ENCODE data around the gene YY1. TPM values are rescaled to one million over a fixed set of nuclear protein-coding genes. Genes with fewer than 3 reads are reported as not detected.

YY1 gene
- total RNA-seq, 3 donors from 2014 or later = 60.8 to 78.7 (median 72.9) TPM

DNA sequence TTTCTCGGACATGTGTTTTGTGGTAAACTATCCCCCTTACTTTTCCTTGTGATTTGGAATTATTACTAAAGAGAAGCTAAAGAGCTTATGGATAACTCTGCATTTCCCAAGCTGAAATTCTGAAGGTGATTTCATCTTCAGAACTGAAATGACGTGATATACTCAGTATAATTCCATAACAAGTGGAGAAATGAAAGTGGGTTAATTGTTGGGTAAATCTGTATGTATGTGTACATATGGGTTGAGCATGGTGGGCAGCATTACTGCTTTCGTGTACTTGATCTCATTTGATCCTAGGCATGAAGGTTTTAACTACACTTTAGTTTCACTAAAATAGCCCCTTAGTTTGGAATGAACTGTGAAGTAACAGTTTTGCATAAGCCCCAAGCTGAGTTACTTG is 4.1 kb downstream of the YY1 start:
- ATAC-seq = no peak
- TF ChIP-seq, protein P1, sequence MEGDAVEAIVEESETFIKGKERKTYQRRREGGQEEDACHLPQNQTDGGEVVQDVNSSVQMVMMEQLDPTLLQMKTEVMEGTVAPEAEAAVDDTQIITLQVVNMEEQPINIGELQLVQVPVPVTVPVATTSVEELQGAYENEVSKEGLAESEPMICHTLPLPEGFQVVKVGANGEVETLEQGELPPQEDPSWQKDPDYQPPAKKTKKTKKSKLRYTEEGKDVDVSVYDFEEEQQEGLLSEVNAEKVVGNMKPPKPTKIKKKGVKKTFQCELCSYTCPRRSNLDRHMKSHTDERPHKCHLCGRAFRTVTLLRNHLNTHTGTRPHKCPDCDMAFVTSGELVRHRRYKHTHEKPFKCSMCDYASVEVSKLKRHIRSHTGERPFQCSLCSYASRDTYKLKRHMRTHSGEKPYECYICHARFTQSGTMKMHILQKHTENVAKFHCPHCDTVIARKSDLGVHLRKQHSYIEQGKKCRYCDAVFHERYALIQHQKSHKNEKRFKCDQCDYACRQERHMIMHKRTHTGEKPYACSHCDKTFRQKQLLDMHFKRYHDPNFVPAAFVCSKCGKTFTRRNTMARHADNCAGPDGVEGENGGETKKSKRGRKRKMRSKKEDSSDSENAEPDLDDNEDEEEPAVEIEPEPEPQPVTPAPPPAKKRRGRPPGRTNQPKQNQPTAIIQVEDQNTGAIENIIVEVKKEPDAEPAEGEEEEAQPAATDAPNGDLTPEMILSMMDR (IDR thresholded peaks at IDR 0.05) = no peak
- H3K36me3 ChIP-seq (ENCODE audit: low read depth) = no peaks in the 10 kb centered on the region
- peaks cover 50% of the 10 kb centered on the region for H3K4me1 ChIP-seq (ENCODE audit: low read depth)
- H3K9me3 ChIP-seq = no peaks in the 10 kb centered on the region
- no peak for DNase-seq
- intact Hi-C loops (cut with DNase I, micrococcal nuclease) = no loop called here
- H3K4me3 ChIP-seq = no peak overlapping the region

DNA sequence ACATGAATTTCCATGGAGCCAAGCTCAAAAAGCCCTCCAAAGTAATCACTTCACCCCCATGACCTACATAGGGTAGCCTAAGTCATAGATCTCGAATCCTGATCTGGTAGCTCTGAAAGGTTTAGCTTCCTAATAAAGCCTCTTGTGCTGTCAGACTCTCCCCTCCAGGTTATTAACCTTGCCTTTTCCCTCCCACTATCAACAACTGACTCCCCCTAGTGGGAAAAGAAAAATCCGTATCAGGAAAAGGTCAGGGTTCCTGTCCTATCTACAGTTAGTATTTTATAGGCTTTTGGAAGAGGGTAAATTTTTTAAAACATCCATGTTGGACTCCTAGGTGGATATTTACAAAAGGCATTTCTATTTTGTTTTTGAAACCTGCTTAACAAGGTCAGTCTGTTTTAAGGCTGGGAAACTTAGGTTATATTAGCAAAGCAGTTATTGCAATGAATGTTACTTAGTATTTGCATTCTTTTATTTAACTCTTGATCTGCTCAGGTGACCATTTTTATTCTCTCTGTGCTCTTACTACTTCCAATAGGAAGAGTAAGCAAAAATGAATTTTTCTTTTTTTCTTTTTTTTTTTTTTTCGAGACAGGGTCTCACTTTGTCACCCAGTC is 8.0 kb downstream of the YY1 start:
- Histone ChIP-seq H3K36me3 (ENCODE audit: low read depth) (no peaks in the 10 kb centered on the region), H3K4me1 (ENCODE audit: low read depth) (peaks cover 56% of the 10 kb centered on the region), H3K4me3 (no peak overlapping the region), H3K9me3 (no peaks in the 10 kb centered on the region)
- peak; percentile 84 for ATAC-seq
- TF ChIP-seq, protein P1 (IDR thresholded peaks at IDR 0.05) = peak; percentile 36
- DNase-seq = peak in 1 of 3 donors; percentile 53
- intact Hi-C loops (cut with DNase I, micrococcal nuclease) = no loop called here

DNA sequence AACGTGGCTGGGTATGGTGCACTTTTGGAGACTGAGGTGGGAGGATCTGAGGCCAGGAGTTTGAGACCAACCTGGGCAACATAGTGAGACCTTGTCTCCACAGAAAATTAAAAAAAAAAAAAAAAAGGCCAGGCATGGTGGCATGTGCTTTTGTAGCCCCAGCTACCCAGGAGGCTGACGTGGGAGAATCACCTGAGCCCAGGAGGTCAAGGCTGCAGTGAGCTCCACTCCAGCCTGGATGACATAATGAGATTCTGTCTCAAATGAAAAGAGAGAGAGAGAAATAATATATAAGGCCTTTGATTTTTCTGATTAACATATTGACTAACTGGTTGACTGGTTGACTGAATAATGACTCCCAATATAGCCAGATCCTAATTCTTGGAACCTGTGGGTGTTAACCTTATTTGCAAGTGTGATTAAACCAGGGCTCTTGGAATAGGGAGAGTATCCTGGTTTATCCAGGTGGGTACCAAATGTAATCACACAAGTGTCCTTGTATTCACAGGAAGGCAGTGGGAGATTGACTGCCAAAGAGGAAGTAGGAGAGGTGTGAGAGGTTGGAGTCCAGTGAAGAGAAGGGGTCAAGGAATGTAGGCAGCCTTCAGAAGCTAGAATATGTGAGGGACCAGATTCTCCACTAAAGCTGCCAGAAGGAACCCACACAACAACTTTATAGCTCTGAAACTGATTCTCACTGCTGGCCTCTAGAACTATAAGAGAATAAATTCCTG is 12.0 kb downstream of the YY1 start:
- peak; percentile 56 for ATAC-seq
- intact Hi-C loops (cut with DNase I, micrococcal nuclease) = no loop called here
- H3K4me1 ChIP-seq (ENCODE audit: low read depth) = peaks cover 34% of the 10 kb centered on the region

DNA sequence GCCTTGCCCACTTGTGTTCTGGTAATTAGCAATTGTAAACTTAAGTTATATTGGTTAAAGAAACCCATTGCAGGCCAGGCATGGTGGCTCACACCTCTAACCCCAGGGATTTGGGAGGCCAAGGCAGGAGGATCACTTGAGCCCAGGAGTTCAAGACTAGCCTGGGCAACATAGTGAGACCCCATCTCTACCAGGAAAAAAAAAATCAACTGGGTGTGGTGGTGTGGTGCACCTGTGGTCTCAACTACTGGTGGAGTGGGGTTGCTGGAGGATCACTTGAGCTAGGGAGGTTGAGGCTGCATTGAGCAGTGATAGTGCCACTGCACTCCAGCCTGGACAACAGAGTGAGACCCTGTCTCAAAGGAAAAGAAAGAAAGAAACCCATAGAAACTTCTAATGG is 13.7 kb downstream of the YY1 start:
- no peak for DNase-seq
- TF ChIP-seq, protein P1 (IDR thresholded peaks at IDR 0.05) = no peak
- Histone ChIP-seq H3K4me1 (ENCODE audit: low read depth) (peaks cover 19% of the 10 kb centered on the region), H3K9me3 (no peaks in the 10 kb centered on the region), H3K4me3 (no peak overlapping the region), H3K36me3 (ENCODE audit: low read depth) (no peaks in the 10 kb centered on the region)
- intact Hi-C loops (cut with DNase I, micrococcal nuclease) = no loop called here
- ATAC-seq = no peak

More for the DNA sequence above, 12.0 kb downstream of the YY1 start:
- DNase-seq = no peak
- no peak overlapping the region for H3K4me3 ChIP-seq
- no peaks in the 10 kb centered on the region for H3K36me3 ChIP-seq (ENCODE audit: low read depth)
- TF ChIP-seq, protein P1 (IDR thresholded peaks at IDR 0.05) = no peak
- H3K9me3 ChIP-seq = no peaks in the 10 kb centered on the region

DNA sequence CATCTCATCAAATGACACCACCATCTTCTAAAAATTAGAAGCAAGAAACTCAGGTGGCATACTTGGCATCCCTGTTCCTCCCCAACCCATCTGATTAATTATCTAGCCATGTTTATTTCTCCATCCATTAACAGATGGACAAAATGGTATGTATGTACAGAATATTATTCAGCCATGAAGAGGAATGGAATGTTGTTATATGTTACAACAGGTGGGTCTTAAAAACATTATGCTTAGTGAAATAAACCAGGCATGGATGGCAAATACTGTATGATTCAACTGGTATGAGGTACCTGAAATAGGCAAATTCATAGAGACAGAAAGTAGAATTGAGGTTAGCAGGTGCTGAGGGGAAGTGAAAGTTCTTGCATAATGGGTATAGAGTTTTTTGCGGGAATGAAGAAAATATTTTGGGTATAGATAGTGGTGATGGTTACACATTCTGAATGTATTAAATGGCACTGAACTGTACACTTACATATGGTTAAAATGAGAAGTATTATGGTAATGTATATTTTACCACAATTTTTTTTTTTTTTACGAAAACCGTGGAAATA is 17.5 kb downstream of the YY1 start:
- intact Hi-C loops (cut with DNase I, micrococcal nuclease) = no loop called here
- H3K4me3 ChIP-seq = no peak overlapping the region
- no peak for ATAC-seq
- no peak for DNase-seq
- TF ChIP-seq, protein P1 (IDR thresholded peaks at IDR 0.05) = no peak
- peaks cover 18% of the 10 kb centered on the region for H3K4me1 ChIP-seq (ENCODE audit: low read depth)
- no peaks in the 10 kb centered on the region for H3K36me3 ChIP-seq (ENCODE audit: low read depth)
- no peaks in the 10 kb centered on the region for H3K9me3 ChIP-seq

Data from mucosa of descending colon (tissue), 3 donors.